HG02884 (cell line): Measurements from ENCODE around the gene CDH11.

Source experiments
- ATAC-seq: cut with Tn5 transposase; IDR thresholded peaks from one replicate; pipeline ENCODE4 v1.9.1; 2021; ENCODE audit warnings: mild to moderate bottlenecking, moderate library complexity; ENCODE audit not compliant: unreplicated experiment

The CDH11 gene

DNA sequence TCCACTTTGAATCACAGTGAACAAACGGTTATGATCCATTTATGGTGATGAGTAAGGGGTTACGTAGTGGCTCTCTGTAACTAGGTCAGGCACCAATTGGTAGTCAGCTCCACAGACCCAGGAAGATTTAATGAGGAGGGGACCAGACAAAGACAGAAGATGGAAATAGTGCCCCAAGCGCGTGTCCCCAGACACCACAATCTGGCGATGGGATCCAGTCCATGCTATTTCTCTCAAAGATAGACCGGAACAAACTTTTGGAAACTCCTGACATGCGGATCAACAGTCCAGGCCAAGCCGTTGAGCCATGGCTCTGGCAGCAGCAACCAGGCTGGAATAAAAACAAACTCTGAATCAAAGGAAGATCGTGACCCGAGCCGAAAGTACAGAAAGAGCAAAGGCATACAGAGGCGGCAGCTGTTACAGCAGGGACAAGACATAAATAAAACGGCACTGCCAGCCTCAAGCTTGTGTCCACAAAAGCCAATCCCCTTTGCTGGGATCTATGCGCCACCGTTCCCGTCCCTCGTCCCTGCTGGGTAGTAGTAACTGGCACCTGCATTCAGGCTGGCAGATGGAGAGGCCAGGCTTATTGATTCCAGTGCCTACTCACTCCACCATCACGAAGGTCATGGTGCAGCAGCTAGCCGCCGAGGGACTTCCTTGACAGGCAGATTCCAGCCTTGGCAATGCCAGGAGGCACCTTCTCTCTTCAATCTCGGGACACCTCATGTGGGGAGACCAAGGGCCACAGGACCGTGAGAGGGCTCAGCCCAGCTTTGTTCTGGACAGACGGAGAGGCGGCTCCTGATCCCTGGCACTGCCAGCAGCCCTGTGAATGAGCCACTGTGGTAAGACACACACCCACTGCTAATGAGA, 50.2 kb downstream of the CDH11 start:
- ATAC-seq = no peak

DNA sequence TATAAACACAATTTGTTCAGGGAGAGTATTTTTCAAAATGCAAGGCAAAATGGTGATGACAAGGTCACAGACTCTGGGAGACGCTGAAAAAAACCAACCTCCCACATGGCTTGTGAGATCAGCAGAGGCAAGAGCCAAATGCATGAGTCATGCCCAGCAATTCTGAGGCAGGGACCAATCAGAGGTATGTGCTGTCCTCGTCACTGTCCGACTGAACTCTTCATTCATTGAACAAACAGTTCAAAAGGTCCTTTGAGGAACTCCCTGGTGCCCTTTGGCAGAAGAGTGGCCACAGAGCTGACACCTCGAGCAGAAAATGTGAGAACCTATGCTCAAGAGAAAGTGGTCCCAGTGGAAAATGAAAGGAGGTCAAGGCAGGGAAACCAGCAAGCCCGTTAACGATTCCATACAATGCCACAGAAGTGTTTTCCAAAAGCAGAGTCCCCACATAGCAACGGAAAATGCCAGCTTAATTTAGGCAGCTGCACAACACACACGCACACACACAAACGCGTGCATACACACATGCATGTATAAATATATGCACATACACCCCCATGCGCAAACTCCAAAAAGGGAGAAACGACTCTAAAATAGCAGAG, 50.9 kb downstream of the CDH11 start:
- ATAC-seq = no peak

DNA sequence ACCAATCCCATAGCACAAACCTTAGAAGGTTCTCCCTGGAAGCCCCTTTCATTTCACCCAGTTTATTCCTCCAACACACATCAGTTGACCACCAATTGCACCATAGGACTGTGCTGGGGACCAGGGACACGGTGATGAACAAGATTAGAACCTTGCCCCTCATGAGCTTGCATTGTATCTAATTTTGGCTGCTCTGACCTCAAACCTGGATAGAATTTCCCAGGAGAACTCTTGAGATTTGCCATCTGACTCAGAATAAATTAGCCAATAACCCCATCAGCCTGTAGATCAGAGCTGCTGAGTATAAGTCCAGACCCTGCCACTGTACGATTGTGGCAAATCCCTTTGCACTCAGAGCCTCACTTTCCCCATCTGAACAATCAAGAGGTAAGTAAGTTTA, 52.1 kb downstream of the CDH11 start:
- ATAC-seq = no peak

DNA sequence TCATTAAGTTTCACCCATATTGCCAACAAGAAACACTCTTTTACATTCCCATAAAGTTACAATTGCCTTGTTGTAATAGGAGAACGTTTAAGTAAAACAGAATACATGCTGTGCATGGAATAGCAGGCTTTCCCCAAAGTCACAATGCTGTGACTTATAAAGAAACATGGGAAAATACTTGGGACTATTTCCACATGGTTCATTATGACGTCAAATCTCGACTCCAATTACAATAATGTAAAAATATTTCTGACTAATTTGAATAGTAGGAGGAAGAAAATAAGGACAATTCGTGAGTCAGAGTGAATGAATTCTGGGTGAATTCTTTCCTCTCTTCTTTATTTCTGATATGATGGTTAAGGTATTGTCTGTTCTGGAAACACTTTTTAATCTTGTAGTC, 52.8 kb downstream of the CDH11 start:
- ATAC-seq = no peak

DNA sequence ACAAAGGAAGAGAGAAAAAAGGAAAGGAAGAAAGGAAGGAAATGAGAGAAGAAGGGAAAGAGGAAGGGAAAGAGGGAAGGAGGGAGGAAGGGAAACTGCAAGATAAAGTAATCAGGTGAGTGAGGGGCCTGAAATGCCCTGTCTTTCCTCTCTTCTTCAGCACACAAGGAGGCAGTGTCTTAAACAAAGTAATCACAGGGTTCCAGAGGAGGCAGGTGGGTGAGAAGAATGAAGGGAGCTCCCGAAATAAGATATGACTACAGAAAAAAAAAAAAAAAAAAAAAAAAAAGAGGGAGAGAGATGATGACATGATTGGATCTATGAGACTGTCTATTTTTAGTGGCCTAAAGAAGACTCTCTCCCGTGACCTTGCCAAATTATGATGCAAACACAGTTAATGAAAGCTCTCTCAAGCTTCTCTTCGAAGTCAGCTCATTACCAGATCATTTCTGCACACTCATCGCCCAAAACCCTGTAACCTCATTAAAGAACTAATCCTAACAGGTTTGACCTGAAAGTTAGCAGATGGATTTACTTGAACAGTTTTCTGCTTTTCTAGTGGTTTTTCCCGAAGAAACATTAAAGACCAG, 53.6 kb downstream of the CDH11 start:
- ATAC-seq = no peak

DNA sequence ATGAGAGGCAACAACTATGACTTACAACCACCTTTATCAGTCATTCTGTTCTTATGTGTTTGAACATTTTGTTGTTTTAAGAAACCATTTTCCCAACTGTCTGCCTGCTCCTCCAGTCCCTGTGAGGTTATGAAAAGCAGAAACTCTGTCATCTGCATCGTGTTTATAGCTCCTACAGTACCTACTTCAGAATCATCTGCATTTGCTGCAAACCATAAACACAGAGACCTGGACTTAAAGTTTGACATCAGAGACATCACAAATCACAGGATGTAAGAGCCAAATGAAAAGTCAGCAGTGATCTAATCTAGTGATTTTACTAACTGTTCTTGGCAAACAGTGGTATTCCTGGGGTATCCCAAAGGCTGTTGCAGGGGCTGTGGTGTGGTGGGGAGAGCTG, 55.2 kb downstream of the CDH11 start:
- ATAC-seq = no peak

DNA sequence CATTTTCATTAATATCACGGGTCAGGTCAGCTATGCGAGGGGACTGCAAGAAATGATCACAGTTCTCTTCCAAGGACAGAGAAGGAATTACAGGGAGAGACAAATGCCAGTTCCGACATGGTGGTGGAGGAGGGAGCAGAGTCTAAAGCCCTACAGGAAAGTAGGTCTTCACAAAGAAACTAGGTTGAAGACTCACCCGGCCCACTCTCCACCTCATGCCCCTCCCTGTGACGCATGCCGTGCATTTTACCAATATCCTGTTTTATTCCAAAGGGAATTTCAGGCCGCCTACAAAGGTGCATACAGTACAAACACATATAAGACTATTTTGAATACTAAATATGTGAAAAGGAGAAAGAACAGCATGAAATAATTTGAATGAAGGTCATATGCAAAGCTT, 56.8 kb downstream of the CDH11 start:
- no peak for ATAC-seq

DNA sequence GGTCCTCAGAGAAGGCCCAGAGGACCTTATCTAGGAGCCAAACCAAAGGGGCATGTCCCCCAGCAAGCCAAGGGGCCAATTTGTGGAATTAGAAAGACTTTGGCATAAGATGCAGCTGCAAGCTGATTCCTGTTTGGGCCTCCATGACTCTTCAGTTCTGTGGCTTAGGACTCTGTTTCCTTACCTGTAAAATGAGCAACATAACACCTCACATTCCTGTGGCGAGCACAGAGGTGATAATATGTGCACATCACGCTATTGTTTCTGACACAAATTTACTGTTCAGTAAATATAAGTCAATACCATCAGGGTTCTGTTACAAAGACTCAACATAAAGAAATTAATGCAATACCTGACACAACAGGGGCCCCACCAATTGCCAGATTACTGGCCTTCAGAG, 57.7 kb downstream of the CDH11 start:
- no peak for ATAC-seq

DNA sequence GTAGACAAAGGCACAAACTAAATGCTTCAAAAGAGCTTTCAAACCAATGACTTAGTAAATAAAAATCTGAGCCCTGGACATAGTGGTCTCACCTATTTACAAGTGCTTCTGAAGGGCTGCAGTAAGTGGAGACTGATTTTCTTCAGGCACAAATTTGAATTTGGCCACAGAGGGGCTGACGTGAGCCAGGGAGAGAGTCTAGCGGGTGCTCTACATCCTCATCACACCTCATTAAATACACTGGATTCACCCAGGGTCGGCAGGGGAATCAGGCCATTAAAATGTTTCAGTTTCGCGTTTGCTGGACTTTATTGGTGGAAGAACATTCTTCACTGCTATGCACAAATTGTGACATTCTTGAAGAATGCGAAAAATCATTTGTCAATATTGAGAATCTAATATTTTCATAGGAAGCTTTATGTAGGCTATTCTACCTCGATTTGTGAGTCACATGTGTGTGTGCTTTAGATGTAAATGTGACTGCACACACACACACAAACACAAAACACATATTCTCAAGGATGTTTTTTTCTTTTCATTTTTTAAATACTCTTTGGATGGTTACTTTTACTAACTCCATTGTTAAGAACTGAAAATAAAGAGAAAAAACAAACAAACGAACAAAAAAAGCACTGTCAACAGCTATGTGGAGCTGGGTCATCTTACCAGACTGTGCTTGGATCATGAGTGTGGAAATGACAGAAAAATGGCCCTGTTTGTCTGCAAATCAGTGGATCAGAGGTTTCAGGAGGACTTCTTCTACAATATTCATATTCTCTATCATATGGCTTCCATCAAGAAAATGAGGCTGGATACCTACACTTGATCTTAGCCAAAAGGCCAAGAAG, 58.9 kb downstream of the CDH11 start:
- ATAC-seq = no peak

DNA sequence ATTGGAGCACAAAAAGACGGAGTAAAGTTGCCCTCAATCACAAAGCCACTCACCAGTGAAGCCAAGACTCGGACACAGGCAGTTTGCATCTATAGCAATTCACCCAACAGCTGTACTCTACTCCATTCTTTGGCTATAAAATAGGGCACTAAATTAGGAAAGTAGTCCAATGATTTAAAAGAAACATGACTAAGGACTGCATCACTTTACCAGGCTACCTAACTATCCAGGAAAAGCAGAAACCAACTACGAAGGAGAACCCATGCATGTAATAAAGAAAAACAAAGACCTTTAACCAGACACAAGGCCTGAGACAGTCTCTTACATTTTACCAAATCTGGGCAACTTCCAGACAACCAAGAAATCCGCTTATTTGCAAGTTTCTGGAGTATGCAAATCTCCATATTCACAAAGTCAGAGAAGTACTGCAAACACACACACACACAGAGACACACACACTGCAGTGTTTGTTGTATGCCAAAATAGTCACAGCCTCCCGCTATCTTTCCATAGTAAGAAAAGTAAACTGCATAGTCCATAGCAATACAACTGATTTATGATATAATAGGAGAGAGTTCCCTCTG, 59.8 kb downstream of the CDH11 start:
- no peak for ATAC-seq

DNA sequence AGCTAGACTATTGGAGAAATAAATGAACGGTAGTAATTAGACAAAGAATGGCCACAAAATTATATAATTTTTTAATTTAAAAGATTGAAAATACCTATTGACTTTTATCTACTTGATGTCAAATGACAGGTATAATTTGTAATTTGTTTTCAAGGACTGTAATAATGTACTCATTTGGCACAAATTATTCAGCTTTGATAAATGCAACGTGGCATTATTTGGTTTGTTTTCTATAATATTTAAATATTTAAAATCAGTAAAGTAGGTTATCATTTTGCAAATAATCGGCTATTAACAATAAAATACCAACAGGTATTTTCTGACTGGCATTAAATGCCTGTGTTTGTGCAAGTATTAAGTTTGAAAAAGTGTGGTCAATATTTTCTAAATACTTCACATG, 60.6 kb downstream of the CDH11 start:
- ATAC-seq = no peak

DNA sequence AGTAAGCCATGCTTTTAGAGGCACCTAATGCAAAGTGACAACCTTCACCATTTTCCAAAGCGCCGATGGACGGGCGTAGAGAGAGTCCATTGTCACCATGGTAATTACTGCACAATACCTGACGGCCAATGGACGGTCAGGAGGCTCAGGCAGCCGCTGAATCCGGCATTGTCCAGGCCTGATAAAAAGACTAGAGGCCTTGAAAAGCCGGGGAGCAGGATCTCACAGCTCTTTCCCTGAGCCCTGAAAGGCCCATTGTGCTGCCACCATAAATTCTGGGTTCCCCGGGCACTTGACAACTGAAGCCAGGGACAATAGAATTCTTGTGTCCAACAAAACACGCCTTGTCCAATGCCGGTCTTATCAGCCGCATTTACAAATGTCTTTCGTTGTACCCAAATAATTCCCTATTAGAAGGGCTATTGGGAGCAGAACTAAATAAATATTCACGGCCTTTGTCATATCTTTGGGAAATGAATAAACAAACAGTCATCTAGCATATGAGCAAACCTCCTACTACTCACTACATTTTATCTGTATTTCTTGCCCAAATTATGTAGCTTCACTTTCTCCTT, 62.4 kb downstream of the CDH11 start:
- ATAC-seq = no peak

DNA sequence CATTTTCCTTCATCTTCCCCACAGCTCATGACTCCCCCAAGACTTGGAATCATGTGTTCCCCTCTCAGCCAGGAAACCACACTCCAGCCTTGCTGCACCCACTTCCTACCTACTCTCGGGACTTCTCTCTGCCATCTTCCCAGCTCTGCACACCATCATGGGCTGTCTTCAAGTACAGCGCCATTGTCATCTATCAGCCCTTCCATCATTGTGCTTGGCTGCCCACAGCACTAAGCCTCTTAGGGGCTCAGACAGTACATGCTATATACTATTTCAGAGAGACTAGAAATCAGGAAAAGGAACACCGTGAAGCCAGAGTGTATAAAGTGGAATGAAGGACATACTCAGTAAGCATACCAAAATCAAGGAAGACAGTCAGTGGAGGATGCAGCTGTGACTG, 64.7 kb downstream of the CDH11 start:
- no peak for ATAC-seq

DNA sequence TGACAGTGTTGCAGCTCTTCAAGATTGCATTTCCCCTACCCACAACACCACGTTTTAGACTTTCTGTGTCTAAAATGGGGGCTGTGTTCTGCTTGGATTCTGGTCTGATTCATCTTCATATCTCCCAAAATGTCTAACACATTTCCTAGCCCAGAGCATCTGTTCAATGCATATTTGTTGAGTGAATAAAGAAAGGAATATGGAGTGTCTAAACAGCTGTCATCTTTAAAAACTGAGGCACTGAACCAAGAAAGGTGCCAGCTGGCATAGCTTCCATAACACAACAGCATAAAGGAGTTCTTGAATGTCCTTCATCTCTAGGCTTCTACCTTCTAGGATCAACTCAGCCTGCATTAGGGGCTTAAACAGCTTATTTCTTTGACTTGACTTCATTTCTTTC, 67.4 kb downstream of the CDH11 start:
- ATAC-seq = no peak

DNA sequence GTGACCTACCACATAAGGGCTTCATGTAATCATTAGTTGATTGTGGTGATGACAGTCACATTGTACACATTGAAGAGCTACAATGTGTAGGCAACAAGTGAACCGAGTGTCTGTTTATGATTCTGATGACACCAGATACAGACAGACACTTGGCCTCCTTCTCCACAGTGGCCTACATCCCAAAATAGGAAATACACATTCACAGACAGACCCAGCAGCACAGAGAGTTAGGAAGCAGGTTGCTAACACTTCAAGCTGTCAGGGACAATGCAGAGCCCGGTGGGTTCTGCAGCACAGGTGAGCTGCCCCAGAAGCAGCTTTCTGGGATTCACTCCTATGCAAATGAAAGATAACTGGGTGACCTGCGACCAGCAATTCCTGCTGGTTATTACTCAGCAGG, 72.2 kb downstream of the CDH11 start:
- no peak for ATAC-seq

DNA sequence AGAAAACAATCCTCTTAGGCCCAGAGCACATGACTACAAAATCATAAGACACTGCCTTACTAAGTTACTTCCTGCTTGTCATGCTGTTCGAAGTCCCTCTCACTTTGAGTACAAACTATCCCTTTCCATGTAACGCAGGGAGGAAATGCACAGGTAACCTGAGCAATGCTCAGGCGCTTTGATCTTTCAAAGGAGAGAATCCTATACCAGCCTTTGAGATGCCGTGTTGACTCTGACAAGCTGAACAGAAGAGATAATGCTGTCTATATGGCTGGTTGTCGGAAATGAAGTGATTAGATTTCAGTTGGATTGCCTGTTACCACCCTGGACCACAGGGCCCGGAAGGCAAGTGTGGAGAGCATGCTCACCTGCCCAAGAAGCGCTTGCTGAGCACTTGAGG, 75.9 kb downstream of the CDH11 start:
- no peak for ATAC-seq

DNA sequence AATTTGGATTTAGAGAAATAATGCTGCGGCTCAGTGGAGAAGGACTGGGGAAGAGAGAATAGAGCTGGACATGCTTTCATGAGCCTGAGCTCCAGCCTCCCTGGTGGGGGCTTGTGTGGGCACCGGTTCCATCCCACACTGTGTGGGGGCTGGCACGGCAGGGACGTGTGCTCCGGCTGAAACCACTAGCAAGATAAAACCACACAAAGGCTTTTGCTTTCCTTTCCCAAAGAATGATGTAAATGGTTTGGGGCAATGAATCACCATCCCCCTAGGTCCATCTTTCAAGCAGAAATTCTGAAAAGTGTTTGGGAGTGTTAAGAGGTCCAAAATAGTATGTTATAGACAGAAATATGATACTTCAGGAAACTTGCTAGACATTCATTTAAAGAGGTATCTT, 77.0 kb downstream of the CDH11 start:
- ATAC-seq = no peak

DNA sequence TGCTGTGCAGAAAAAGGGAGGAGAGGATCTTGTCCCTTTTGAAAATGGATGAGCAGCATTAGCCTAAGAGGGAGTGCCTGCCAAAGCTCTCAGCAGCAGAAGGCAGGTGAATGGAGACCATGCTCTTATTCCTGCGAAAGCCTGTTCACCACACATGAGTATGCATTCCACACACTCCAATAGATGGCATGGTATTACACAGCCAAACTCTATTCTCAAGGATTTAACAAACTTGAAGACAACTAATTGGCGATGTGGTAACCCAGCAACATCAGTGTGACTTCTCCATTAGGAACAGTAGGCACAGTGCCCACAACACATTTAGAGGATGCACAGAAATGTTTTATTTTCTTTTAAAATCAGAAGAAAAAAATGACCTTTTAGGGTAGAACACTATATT, 77.8 kb downstream of the CDH11 start:
- ATAC-seq = no peak

DNA sequence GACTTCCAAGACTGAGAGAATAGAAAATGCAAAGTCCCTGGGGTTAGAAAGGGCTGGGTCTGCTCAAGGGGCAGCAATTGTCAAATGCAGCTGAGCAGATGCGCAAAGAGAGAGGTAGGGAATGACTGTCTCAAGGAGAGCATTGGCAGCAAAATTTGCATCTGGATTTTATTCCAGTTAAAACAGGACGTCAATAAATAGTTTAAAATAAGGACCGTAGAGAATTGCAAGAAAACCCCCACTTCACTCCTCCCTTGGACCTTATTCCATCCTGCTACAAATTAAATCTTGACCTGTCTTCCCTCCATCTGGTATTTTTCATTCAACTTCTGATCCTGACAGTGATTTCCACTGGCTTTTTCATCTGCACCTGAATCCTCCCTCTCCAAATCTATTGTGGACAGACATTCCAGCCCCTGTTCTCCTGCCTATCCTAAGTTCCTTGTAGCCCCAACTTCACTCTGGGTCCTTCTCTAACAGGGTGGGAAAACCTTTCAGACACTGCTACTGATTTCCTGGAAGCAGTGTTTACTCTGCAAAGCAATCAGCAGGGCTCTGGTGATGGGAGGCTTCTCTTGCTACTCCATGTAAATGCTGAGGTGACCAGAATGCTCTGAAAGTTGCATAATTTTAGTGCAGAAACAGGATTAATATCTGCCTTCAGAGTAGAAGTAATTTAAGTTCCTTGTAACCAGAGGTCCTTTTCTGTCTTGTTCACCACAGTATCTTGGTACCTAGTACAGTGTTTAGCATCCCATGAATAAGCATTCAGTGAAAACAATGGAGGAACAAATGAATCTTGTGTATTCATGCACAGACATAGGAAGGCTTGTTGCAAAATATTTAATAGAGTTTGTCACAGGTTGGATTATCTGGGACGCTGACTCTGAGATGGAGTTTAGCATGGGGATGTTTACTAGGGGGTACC, 79.2 kb downstream of the CDH11 start:
- no peak for ATAC-seq

DNA sequence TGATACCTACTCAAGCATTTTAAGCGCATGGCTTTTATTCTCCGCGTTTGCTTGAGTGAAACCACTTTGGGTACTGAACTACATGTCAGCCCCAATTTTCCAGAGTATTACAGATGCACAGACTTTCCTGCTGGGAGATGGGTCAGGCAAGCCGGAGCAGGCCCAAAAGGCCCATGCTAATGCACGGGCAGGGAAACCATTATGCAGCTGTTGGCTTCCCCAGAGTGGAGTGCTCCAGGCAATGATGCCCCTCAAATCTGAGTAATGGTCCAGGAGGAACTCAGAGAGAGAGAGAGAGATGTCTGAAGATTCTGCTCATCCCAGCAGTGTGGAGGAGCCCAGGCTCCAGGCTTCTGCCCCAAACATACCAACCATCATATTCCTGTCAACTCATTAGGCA, 80.2 kb downstream of the CDH11 start:
- ATAC-seq = no peak
